H9 (cell line): ENCODE results near the gene STAT1. TPM values are rescaled to one million over a fixed set of nuclear protein-coding genes. Genes with fewer than 3 reads are reported as not detected.

Experiments used
- DNase-seq: peaks from one replicate; pipeline ENCODE4 v3.0.0-alpha.2; 2017
- H2AFZ ChIP-seq: one replicate; pipeline ENCODE4 v1.6.1; 2013; ENCODE audit warnings: mild to moderate bottlenecking, low read length, control low read depth, moderate library complexity
- H2AK5ac ChIP-seq: 2 replicates; pipeline ENCODE4 v1.6.1; 2013; ENCODE audit warnings: low read length, control low read depth, mixed read lengths; ENCODE audit not compliant: insufficient read length
- H2BK120ac ChIP-seq: one replicate; pipeline ENCODE4 v1.6.1; 2013; ENCODE audit warnings: low read depth, mild to moderate bottlenecking, low read length, control low read depth, inconsistent platforms; ENCODE audit not compliant: poor library complexity, severe bottlenecking
- H2BK12ac ChIP-seq: 2 replicates; pipeline ENCODE4 v1.6.1; 2013; ENCODE audit warnings: low read length, control low read depth, mixed read lengths, low read depth; ENCODE audit not compliant: insufficient read length
- H2BK15ac ChIP-seq: 2 replicates; pipeline ENCODE4 v1.6.1; 2013; ENCODE audit warnings: low read depth, low read length, control low read depth
- H2BK20ac ChIP-seq: one replicate; pipeline ENCODE4 v1.6.1; 2013; ENCODE audit warnings: low read depth, mild to moderate bottlenecking, low read length, control low read depth, inconsistent platforms; ENCODE audit not compliant: poor library complexity, severe bottlenecking
- H2BK5ac ChIP-seq: 2 replicates; pipeline ENCODE4 v1.6.1; 2013; ENCODE audit warnings: low read length, control low read depth, mixed read lengths; ENCODE audit not compliant: insufficient read length
- H3K14ac ChIP-seq: 2 replicates; pipeline ENCODE4 v1.6.1; 2013; ENCODE audit warnings: low read length, control low read depth; ENCODE audit not compliant: insufficient read depth
- H3K18ac ChIP-seq: 2 replicates; pipeline ENCODE4 v1.6.1; 2013; ENCODE audit warnings: low read depth, mild to moderate bottlenecking, mixed read lengths, low read length, control low read depth; ENCODE audit not compliant: insufficient read length
- H3K23ac ChIP-seq: 2 replicates; pipeline ENCODE4 v1.6.1; 2013; ENCODE audit warnings: low read length, control low read depth, mixed read lengths, low read depth; ENCODE audit not compliant: insufficient read length
- H3K23me2 ChIP-seq: 2 replicates; pipeline ENCODE4 v1.6.1; 2013; ENCODE audit warnings: low read depth, mild to moderate bottlenecking, mixed read lengths, low read length, control low read depth; ENCODE audit not compliant: insufficient read length, poor library complexity, severe bottlenecking
- H3K27ac ChIP-seq: 2 replicates; pipeline ENCODE4 v1.5.1; 2013; ENCODE audit warnings: low read length, control low read depth, mixed read lengths, low read depth; ENCODE audit not compliant: insufficient read length
- H3K27me3 ChIP-seq: 2 replicates; pipeline ENCODE4 v1.6.1; 2013; ENCODE audit warnings: low read length, control low read depth, inconsistent platforms; ENCODE audit not compliant: insufficient read depth
- H3K4ac ChIP-seq: 2 replicates; pipeline ENCODE4 v1.6.1; 2013; ENCODE audit warnings: low read depth, mild to moderate bottlenecking, control low read depth, inconsistent platforms, low read length, moderate library complexity
- H3K4me1 ChIP-seq: 2 replicates; pipeline ENCODE4 v1.6.1; 2013; ENCODE audit warnings: low read length, control low read depth, inconsistent platforms; ENCODE audit not compliant: insufficient read depth
- H3K4me2 ChIP-seq: 2 replicates; pipeline ENCODE4 v1.6.1; 2013; ENCODE audit warnings: low read length, control low read depth, mixed read lengths; ENCODE audit not compliant: insufficient read length, insufficient read depth
- H3K56ac ChIP-seq: 2 replicates; pipeline ENCODE4 v1.6.1; 2013; ENCODE audit warnings: low read depth, mild to moderate bottlenecking, mixed read lengths, low read length, control low read depth; ENCODE audit not compliant: insufficient read length
- H3K79me1 ChIP-seq: 2 replicates; pipeline ENCODE4 v1.6.1; 2013; ENCODE audit warnings: low read depth, mild to moderate bottlenecking, moderate library complexity, low read length, control low read depth, inconsistent platforms; ENCODE audit not compliant: insufficient read depth, poor library complexity, severe bottlenecking
- H3K79me2 ChIP-seq: 2 replicates; pipeline ENCODE4 v1.6.1; 2013; ENCODE audit warnings: low read length, control low read depth, inconsistent platforms; ENCODE audit not compliant: insufficient read depth
- H3K9ac ChIP-seq: 2 replicates; pipeline ENCODE4 v1.6.1; 2013; ENCODE audit warnings: low read length, control low read depth, mixed read lengths; ENCODE audit not compliant: insufficient read length; ENCODE audit errors: extremely low read depth
- H3K9me3 ChIP-seq: one replicate; pipeline ENCODE4 v1.6.1; 2013; ENCODE audit warnings: low read depth, low read length, inconsistent platforms; ENCODE audit not compliant: control insufficient read depth
- H3T11ph ChIP-seq: one replicate; pipeline ENCODE4 v1.6.1; 2013; ENCODE audit warnings: mild to moderate bottlenecking, low read length, control low read depth, inconsistent platforms
- H4K20me1 ChIP-seq: one replicate; pipeline ENCODE4 v1.6.1; 2013; ENCODE audit not compliant: control insufficient read depth, insufficient read length, insufficient read depth
- H4K5ac ChIP-seq: 2 replicates; pipeline ENCODE4 v1.6.1; 2013; ENCODE audit warnings: low read depth, mild to moderate bottlenecking, mixed read lengths, low read length, control low read depth; ENCODE audit not compliant: insufficient read length
- H4K8ac ChIP-seq: replicated peaks from 2 replicates; pipeline ENCODE4 v1.6.1; 2013; ENCODE audit warnings: low read length, control low read depth, mixed read lengths, low read depth; ENCODE audit not compliant: insufficient read length
- H4K91ac ChIP-seq: 2 replicates; pipeline ENCODE4 v1.6.1; 2013; ENCODE audit warnings: low read depth, mild to moderate bottlenecking, moderate library complexity, mixed read lengths, low read length, control low read depth; ENCODE audit not compliant: insufficient read length
- H3K27ac Mint-ChIP-seq, 3 experiments: 2 replicates in 2 of 3; 3 replicates in 1 of 3; pipeline ENCODE4 v1.8.0; 2020 to 2021; ENCODE audit warnings: mixed read lengths in 3 of 3, mild to moderate bottlenecking in 1 of 3, moderate library complexity in 1 of 3
- H3K27me3 Mint-ChIP-seq: 2 replicates; pipeline ENCODE4 v1.8.0; 2021; ENCODE audit warnings: low read depth, mild to moderate bottlenecking, moderate library complexity, mixed read lengths
- H3K36me3 Mint-ChIP-seq, 3 experiments: 2 replicates in 2 of 3; 3 replicates in 1 of 3; pipeline ENCODE4 v1.8.0; 2020 to 2021; ENCODE audit warnings: low read depth in 3 of 3, mixed read lengths in 3 of 3; ENCODE audit not compliant: insufficient read depth in 1 of 3
- H3K4me1 Mint-ChIP-seq, 2 experiments: 2 replicates each; pipeline ENCODE4 v1.8.0; 2020; ENCODE audit warnings: mixed read lengths in 2 of 2
- H3K4me3 Mint-ChIP-seq, 2 experiments: 2 replicates in 1 of 2; 3 replicates in 1 of 2; pipeline ENCODE4 v1.8.0; 2020 to 2021; ENCODE audit warnings: mild to moderate bottlenecking in 2 of 2, mixed read lengths in 2 of 2, moderate library complexity in 1 of 2
- H3K9me3 Mint-ChIP-seq, 2 experiments: 2 replicates in 1 of 2; 3 replicates in 1 of 2; pipeline ENCODE4 v1.8.0; 2020; ENCODE audit warnings: mild to moderate bottlenecking in 2 of 2, mixed read lengths in 2 of 2, moderate library complexity in 1 of 2
- WGBS: extraction: QIAGEN DNeasy Blood & Tissue Kit; methylation state at CpG from one replicate; pipeline ENCODE4 v1.1.7; 2013; ENCODE audit warnings: missing lambda C conversion rate, low lambda C conversion rate, mixed read lengths; ENCODE audit not compliant: insufficient read length; ENCODE audit errors: extremely low coverage; 5-methylcytosine and 5-hydroxymethylcytosine counted together
- total RNA-seq: library from RNA; stranded (reverse); gene quantifications from 2 replicates; pipeline ENCODE4 v1.2.1, GENCODE V29; 2021
- TF ChIP-seq, protein P1 (sequence below): fragments of 200-600 bp; sonication (generic); conservative IDR thresholded peaks from 3 replicates; pipeline ENCODE4 v1.8.0; 2021; ENCODE audit warnings: antibody characterized with exemption, mild to moderate bottlenecking

Gene STAT1
- total RNA-seq, 1 experiment from 2014 or later, result 48.1 TPM

DNA sequence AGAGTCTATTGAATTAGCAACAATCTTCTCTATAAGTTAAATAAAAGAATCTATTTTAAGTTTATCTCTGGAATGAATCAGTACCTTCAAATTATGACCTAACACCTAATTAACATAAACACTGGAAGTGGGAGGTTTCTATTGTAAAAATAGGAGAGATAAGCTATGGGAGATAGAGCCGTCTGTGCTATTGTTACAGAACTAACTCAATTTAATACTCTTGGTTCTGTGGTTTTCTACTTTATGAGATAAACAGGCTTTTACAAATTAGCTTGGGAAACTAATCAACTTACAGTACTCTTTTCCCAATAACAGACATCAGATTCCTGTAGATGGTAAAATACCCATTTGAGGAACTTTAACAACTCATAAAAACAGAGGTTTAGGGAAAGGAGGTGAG is 25.6 kb upstream of the STAT1 start:
- Histone ChIP-seq H2BK12ac (no peak overlapping the region), H3K56ac (no peak overlapping the region), H3K4me2 (no peak overlapping the region), H3K79me1 (no peaks in the 10 kb centered on the region), H4K8ac (no peak overlapping the region), H3K9ac (no peak overlapping the region), H2BK15ac (no peak overlapping the region), H3K4ac (no peak overlapping the region), H2BK20ac (no peak overlapping the region), H3K27me3 (no peaks in the 10 kb centered on the region), H3T11ph (no peak overlapping the region), H3K79me2 (no peaks in the 10 kb centered on the region), H3K18ac (no peak overlapping the region), H3K9me3 (no peaks in the 10 kb centered on the region), H3K23ac (no peak overlapping the region), H2AFZ (no peak overlapping the region), H4K91ac (no peak overlapping the region), H3K27ac (no peak overlapping the region), H3K23me2 (no peaks in the 10 kb centered on the region), H4K5ac (no peak overlapping the region), H2AK5ac (no peak overlapping the region), H3K14ac (no peak overlapping the region), H4K20me1 (no peaks in the 10 kb centered on the region), H2BK5ac (no peak overlapping the region), H3K4me1 (no peaks in the 10 kb centered on the region; the same call in 1 of the 2 replicates), H2BK120ac (no peak overlapping the region)
- WGBS, result no CpG with 5 or more reads among the region's 1 CpG
- no peak overlapping the region for H3K4me3 Mint-ChIP-seq
- peaks cover 0 to 3% of the 10 kb centered on the region in 2 experiments; a peak in 1 of 5 replicates for H3K9me3 Mint-ChIP-seq
- DNase-seq, result no peak
- no peaks in the 10 kb centered on the region; the same call in 1 of the 2 replicates for H3K27me3 Mint-ChIP-seq
- TF ChIP-seq, protein P1, sequence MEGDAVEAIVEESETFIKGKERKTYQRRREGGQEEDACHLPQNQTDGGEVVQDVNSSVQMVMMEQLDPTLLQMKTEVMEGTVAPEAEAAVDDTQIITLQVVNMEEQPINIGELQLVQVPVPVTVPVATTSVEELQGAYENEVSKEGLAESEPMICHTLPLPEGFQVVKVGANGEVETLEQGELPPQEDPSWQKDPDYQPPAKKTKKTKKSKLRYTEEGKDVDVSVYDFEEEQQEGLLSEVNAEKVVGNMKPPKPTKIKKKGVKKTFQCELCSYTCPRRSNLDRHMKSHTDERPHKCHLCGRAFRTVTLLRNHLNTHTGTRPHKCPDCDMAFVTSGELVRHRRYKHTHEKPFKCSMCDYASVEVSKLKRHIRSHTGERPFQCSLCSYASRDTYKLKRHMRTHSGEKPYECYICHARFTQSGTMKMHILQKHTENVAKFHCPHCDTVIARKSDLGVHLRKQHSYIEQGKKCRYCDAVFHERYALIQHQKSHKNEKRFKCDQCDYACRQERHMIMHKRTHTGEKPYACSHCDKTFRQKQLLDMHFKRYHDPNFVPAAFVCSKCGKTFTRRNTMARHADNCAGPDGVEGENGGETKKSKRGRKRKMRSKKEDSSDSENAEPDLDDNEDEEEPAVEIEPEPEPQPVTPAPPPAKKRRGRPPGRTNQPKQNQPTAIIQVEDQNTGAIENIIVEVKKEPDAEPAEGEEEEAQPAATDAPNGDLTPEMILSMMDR, result no peak
- no peak overlapping the region for H3K27ac Mint-ChIP-seq
- H3K4me1 Mint-ChIP-seq, result peaks cover 7 to 10% of the 10 kb centered on the region in 2 experiments
- H3K36me3 Mint-ChIP-seq, result no peaks in the 10 kb centered on the region
